Activated naive CD4-positive, alpha-beta T cell treated with anti-CD3 and anti-CD28 coated beads, Interleukin-2, amount 10 ng/mL, durations not matched to agents 5 hours and 36 hours (primary cell): Measurements from ENCODE around the gene LIPG. TPM values are rescaled to one million over a fixed set of nuclear protein-coding genes. Genes with fewer than 3 reads are reported as not detected.

ENCODE experiments used
- total RNA-seq, 2 experiments: library from RNA; stranded (reverse); gene quantifications; one replicate each; pipeline ENCODE4 v1.2.3, GENCODE V29; 2021

The LIPG gene
- total RNA-seq, result under 1 TPM; 0.18 to 0.39 TPM

DNA sequence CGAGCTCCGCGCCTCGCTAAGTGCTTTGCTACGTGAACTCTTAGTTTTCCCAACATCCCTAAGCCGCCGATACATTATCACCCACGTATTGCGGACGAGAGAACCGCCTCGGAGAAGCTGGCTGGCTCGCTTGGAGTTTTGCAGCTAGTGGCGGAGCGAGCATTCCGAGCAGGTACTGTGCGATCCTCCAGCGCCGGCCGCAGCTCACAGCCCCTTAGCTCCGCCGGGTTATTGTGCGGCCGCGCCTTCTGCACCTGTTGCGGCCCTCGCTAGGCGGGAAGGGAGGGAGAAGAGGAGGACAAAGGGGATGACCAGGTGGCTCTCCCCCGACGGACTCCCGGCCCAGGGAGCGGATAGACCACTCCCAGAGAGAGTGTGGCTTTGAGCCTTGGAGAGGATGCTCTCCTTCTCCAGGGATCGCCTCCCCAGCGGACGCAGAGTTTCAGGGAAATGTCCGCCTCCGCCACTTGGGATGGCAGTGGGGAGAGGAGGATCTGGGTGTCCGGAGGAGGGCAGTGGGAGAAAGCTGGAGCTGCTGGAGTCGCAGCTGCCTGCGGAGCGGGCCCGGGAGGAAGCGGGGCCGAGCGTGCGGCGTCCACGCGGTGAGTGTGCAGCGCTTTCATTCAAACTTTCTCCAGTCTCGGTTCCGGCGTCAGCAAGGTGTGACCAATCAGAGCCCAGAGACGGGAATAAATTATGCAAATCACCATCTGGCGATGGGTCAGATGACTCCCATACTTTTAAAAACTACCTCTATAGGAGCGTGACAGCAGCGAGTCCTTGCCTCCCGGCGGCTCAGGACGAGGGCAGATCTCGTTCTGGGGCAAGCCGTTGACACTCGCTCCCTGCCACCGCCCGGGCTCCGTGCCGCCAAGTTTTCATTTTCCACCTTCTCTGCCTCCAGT lies at the start of gene LIPG:
LIPG (plus strand) TSS at position 769 of the 905 bp plus-strand sequence. CDS start 252 bp downstream, outside the sequence.

Other genes with a start within 250 kb of the LIPG start
- 10 to 100 TPM; 58.6 to 63.3 TPM for gene DYM, start 101.4 kb upstream of the LIPG start, total RNA-seq
- 10 to 100 TPM; 23.0 to 30.2 TPM for gene C18orf32, start 74.8 kb upstream of the LIPG start, total RNA-seq
- 1,000 to 10,000 TPM; 1,876 to 1,998 TPM for gene RPL17, start 69.6 kb upstream of the LIPG start, total RNA-seq